Muscle layer of duodenum (tissue), 2 donors: ENCODE measurements around the gene FNDC3B.

Experiments
- H3K27ac ChIP-seq: one replicate; pipeline ENCODE4 v1.7.0; 2013; ENCODE audit warnings: mild to moderate bottlenecking, low read length
- H3K27me3 ChIP-seq: one replicate; pipeline ENCODE4 v1.7.0; 2013; ENCODE audit warnings: low read depth, mild to moderate bottlenecking, control low read depth, low read length
- H3K36me3 ChIP-seq, 2 donors: one replicate each; pipeline ENCODE4 v1.7.0; 2013; ENCODE audit warnings: low read length in 2 of 2, control low read depth in 1 of 2, mild to moderate bottlenecking in 1 of 2; ENCODE audit not compliant: insufficient read depth in 2 of 2, control insufficient read depth in 1 of 2
- H3K4me1 ChIP-seq, 2 donors: one replicate each; pipeline ENCODE4 v1.7.0; 2013; ENCODE audit warnings: low read length in 2 of 2, mild to moderate bottlenecking in 2 of 2, control low read depth in 1 of 2, moderate library complexity in 1 of 2; ENCODE audit not compliant: insufficient read depth in 2 of 2, control insufficient read depth in 1 of 2
- H3K4me3 ChIP-seq, 2 donors: one replicate each; pipeline ENCODE4 v1.7.0; 2013; ENCODE audit warnings: low read length in 2 of 2, low read depth in 1 of 2, mild to moderate bottlenecking in 1 of 2
- H3K9me3 ChIP-seq, 2 donors: one replicate each; pipeline ENCODE4 v1.7.0; 2013; ENCODE audit warnings: low read length in 2 of 2, control low read depth in 1 of 2, mild to moderate bottlenecking in 1 of 2; ENCODE audit not compliant: control insufficient read depth in 1 of 2
- donor health status: healthy.

Gene FNDC3B

DNA sequence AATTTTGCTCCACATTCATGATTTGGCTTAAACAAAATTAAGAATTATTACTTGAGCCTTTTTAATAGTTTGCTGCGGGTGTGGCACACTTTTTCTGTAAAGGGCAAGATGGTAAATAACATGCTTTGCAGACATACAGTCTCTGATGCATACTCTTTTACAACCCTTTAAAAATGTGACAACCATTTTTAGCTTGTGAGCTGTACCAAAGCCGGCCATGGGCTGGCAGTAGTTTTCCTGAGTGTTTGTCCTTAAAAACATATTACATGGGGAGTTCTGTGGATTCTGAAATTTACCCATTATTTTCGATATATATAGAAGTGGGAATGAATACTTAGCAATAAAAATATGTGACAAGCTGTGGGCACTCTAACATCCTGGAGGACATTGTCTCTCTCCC is 163.4 kb downstream of the FNDC3B start:
- Histone ChIP-seq H3K27ac (peak overlapping the region; percentile 78), H3K36me3 (peaks cover 0 to 23% of the 10 kb centered on the region in 2 donors), H3K27me3 (no peaks in the 10 kb centered on the region), H3K4me1 (peaks cover 17 to 48% of the 10 kb centered on the region in 2 donors), H3K4me3 (no peak overlapping the region), H3K9me3 (no peaks in the 10 kb centered on the region)

DNA sequence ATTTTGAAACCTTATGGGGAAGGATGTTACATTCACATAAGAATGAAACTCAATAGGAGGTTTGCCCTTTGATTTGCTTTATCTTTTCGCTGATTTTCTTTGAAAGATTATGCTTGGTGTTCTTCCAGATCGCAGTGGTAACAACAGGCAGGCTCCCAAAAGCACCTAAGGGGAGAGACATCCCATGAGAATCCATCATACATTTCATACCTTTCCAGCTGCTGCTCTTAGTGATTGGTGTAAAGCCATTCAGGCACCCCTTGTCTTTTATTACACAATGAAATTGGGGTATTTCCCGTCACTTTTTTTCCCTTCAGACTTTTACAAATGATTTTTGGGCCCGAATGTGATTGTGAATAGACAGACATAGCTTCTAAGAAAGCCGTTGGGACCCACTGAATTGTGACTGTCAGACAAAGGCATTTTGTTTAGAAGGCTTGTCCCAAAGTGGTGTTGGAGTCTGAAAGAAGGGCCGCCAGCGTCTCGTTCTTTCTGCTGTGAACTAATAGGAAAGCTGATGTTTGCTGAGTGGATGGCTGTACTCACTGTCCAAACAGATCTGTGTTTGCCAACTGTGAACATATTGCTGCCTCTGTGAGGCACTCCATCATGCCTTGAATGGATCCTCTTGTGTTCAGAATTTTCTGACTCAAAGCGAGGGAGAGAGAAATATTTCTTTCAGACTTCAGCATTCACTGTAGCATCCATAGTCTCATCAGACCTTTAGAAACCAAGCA is 164.3 kb downstream of the FNDC3B start:
- Histone ChIP-seq H3K4me3 (no peak overlapping the region), H3K36me3 (peaks cover 0 to 23% of the 10 kb centered on the region in 2 donors), H3K4me1 (peaks cover 17 to 48% of the 10 kb centered on the region in 2 donors), H3K27ac (peak overlapping the region; percentile 78), H3K9me3 (no peaks in the 10 kb centered on the region), H3K27me3 (no peaks in the 10 kb centered on the region)

DNA sequence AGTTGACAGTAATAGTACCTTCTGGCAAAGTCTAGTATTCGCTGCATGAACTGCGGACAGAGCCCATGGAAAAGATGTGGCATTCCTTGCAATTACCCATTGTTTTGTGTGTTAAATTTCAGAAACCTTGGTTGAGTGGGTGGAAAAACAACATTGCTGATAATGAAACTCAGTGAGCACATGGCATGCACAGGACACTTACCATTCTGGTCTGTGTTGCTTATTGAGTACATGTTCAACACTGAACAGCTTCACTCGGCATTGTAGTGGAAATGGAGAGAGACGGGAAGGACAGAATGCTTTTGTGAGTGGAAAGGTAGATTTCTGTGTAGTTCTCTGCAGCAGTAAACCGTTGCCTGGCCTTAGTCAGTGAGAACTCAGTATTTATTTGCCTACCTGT is 165.3 kb downstream of the FNDC3B start:
- H3K4me1 ChIP-seq = peaks cover 17 to 49% of the 10 kb centered on the region in 2 donors
- no peaks in the 10 kb centered on the region for H3K9me3 ChIP-seq
- no peaks in the 10 kb centered on the region for H3K27me3 ChIP-seq
- peak overlapping the region; percentile 78 for H3K27ac ChIP-seq
- H3K36me3 ChIP-seq = peaks cover 0 to 23% of the 10 kb centered on the region in 2 donors
- H3K4me3 ChIP-seq = no peak overlapping the region

DNA sequence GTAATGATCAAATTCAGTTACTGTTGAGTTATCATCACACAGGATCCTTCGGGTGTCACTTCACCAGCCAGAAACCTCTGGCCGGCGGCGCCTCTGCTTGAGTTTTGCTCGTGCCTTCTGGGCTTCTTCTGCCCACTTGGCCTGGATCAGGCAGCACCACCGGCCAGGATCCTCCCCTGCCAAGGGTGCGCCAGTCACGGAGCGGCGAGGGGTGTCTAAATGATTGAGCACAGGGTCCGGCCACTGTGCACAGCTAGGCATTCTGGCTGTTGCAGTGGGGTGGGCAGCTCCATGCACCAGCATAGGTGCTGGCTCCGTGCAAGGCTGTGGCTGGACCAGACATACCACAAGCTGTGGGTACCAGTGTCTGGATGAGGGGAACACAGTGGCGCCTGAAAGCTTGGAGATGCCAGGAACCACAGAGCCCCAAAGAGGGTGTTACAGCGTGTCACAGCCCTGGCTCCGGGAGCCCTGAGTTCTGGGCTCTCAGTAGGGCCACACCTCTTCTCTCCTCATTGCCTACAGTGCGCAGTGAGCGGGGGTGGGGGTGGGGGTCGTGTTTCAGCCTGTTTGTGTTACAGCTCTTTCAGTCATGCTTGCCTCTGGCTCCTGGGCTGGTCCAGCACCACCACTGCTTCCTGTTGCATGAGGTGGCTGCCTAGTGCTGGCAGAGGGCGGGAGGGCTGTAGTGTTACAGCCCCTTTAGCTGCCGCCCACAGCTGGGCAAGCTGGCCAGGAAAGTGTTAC is 169.4 kb downstream of the FNDC3B start:
- Histone ChIP-seq H3K27me3 (no peaks in the 10 kb centered on the region), H3K4me1 (peaks cover 6 to 47% of the 10 kb centered on the region in 2 donors), H3K4me3 (no peak overlapping the region), H3K36me3 (peaks cover 0 to 4% of the 10 kb centered on the region in 2 donors), H3K9me3 (no peaks in the 10 kb centered on the region), H3K27ac (no peak overlapping the region)

DNA sequence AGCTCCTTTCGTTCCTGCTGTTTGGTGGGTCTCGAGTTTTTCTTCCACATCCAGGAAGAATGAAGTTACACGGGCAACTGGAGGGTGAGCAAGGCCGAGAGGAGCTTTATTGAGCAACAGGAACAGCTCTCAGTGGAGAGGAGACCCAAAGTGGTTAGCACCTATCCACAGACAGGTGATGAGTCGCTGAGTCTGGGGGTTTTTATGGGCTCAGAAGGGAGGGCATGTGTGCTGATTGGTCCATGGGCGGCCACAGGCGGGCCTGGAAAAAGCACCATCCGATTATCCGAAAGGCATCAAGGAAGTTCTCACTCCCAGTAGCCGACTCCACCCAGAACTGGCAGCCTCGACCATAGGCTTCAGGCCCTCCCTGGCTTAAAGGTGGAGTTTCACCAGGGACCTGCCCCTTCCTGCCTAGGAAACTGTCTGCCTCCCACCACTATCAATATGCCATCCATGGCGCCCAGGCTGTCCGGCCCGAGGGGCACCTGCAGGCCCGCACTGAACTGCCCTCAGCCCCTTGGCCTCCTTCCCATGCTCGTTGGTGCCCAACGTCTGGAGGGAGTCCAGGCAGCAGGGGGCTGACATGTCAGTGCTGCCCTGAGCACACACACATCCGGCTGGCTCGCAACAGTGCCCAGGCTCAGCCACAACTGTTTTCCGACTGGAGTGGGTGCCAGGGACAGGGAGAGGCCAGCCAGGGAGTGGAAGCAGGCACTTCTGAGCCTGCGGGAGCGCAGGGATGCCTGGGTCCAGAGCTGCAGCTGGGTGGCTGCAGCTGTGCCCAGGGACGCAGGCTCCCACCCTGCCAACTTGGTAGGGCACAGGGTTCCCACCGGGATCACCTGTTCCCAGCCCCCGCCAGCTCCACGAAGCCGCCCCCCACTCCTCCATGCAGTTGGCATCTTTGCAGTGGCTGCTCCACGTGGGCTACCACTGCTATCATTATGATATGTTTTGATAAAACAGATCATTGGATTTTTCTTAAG is 170.2 kb downstream of the FNDC3B start:
- Histone ChIP-seq H3K27ac (no peak overlapping the region), H3K36me3 (no peaks in the 10 kb centered on the region), H3K4me3 (no peak overlapping the region), H3K9me3 (no peaks in the 10 kb centered on the region), H3K4me1 (peaks cover 6 to 46% of the 10 kb centered on the region in 2 donors), H3K27me3 (no peaks in the 10 kb centered on the region)

DNA sequence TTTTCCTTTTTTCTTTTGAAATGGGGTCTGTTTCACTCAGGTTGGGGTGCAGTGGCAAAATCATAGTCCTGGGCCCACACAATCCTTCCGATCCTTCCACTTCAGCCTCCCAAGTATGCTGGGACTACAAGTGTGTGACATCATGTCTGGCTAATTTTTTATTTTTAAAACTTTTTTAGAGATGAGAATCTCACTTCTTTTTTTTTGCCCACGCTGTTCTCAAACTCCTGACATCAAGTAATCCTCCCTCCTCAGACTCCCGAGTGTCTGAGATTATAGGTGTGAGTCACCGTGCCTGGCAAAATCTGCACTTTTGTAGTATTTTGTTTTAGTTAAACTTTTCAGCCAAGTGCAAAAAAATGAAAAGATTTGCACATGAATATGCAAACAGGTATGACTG is 171.0 kb downstream of the FNDC3B start:
- Histone ChIP-seq H3K36me3 (no peaks in the 10 kb centered on the region), H3K27ac (no peak overlapping the region), H3K4me3 (no peak overlapping the region), H3K27me3 (no peaks in the 10 kb centered on the region), H3K4me1 (peaks cover 6 to 38% of the 10 kb centered on the region in 2 donors), H3K9me3 (no peaks in the 10 kb centered on the region)

DNA sequence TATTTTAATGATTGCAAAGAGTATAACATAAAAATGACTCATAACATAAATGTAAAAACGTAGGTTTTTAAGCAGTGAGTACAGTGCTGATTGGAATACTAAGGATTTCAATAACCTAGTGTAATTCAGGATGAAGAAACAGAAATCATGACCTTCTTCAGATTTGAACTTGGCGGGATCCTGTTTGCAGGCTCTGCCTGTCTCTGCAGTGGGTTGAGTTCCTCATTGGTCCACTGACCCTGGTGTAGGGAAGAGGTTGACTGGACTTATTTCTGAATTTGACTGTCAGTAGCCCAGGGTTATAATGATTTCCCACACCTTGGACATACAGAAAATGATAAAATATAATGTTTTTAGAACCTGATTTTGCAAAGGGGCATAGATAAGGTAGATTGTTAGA is 171.7 kb downstream of the FNDC3B start:
- Histone ChIP-seq H3K27me3 (no peaks in the 10 kb centered on the region), H3K4me1 (peaks cover 6 to 38% of the 10 kb centered on the region in 2 donors), H3K27ac (no peak overlapping the region), H3K4me3 (no peak overlapping the region), H3K36me3 (no peaks in the 10 kb centered on the region), H3K9me3 (no peaks in the 10 kb centered on the region)

DNA sequence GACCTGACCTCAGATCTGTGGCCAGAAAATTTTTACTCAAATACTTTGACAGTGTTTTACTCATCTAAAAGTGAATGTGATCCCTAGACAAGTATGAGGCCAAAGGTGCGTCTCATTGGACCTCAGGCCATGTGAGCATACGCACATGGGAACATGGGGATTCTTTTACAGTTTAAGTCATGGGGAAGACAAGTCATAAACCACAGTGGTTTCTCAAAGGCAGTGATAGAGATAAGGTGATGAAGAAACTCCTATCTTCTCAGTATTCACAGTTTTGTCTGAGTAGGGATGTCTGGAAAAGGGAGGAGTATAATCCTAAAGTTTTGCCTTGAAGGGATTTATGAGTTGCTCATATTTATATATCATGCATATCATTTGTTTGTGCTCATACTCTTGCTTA is 173.8 kb downstream of the FNDC3B start:
- Histone ChIP-seq H3K9me3 (no peaks in the 10 kb centered on the region), H3K4me3 (no peak overlapping the region), H3K27ac (no peak overlapping the region), H3K4me1 (peaks cover 13 to 48% of the 10 kb centered on the region in 2 donors), H3K27me3 (no peaks in the 10 kb centered on the region), H3K36me3 (no peaks in the 10 kb centered on the region)

DNA sequence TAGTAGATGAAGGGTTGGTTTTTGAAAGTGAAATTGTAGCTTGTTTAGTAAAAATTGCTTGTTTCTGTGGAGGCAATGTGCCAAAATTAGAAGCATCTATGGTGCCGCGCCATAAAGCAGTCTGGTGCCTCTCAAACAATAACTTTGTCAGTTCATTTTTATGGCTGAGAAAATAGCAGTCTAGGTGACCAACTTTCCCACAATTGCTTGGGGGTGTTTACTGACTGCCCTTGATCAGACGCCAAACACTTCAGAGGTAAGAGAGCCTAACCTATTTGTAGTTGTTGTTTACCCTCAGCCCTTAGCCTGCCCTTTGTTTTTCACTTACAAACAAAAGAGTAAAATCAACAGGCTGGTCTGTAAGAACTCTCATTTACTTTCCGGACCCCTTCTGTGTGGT is 174.5 kb downstream of the FNDC3B start:
- Histone ChIP-seq H3K4me1 (peaks cover 20 to 55% of the 10 kb centered on the region in 2 donors), H3K27ac (no peak overlapping the region), H3K36me3 (no peaks in the 10 kb centered on the region), H3K9me3 (no peaks in the 10 kb centered on the region), H3K4me3 (no peak overlapping the region), H3K27me3 (no peaks in the 10 kb centered on the region)

DNA sequence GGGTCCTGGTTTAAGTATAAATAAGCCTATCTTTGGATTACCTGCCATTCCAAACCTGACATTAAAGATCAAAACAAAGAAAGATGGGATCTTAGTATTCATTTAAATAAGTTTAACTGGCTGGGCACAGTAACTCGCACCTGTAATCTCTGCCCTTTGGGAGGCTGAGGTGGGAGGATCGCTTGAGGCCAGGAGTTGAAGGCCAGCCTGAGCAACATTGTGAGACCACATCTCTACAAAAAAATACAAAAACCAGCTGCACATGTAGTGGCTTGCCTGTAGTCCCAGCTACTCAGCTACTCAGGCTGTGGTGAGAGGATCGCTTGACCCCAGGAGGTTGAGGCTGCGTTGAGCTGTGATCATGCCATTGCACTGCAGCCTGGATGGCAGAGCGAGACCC is 176.9 kb downstream of the FNDC3B start:
- Histone ChIP-seq H3K27me3 (no peaks in the 10 kb centered on the region), H3K27ac (no peak overlapping the region), H3K9me3 (no peaks in the 10 kb centered on the region), H3K4me1 (peaks cover 32 to 50% of the 10 kb centered on the region in 2 donors), H3K4me3 (no peak overlapping the region), H3K36me3 (no peaks in the 10 kb centered on the region)

DNA sequence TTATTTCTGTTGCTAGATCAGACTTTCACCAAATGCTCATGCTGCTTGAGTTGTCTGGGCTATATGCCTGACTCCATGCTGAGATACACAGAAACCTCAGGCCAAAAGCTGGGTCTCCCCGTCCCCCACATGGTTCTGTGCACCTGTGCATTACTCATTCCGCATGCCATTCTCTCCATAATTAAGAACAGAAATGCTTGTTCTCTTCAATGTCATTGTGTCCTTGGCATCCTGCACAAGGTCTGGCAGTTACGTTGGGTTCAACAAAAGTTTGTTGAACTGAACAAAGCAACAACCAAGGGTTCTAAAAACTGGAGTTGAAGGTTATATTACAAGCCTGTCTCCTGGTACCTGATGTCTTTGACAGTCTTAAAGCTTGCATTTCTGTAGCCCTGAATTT is 177.5 kb downstream of the FNDC3B start:
- peaks cover 28 to 48% of the 10 kb centered on the region in 2 donors for H3K4me1 ChIP-seq
- no peak overlapping the region for H3K27ac ChIP-seq
- H3K9me3 ChIP-seq = no peaks in the 10 kb centered on the region
- no peak overlapping the region for H3K4me3 ChIP-seq
- no peaks in the 10 kb centered on the region for H3K27me3 ChIP-seq
- H3K36me3 ChIP-seq = no peaks in the 10 kb centered on the region
